A549 (cell line): ENCODE data around the gene HOXB5. TPM values are rescaled to one million over a fixed set of nuclear protein-coding genes. Genes with fewer than 3 reads are reported as not detected.

ENCODE experiments used
- ATAC-seq, 2 experiments: fragments of 200-7000 bp in 1 of 2; fragments of >200 bp in 1 of 2; cut with Nextera tagmentation in 1 of 2; cut with Tn5 transposase in 1 of 2; 3 replicates each; pipeline versions ENCODE4 v1.8.0 to v1.9.1; 2018 to 2020; ENCODE audit warnings: mild to moderate bottlenecking in 1 of 2, moderate library complexity in 1 of 2
- CTCF ChIA-PET: fragments of 300-600 bp; sonication (Branson Sonifier 250); formaldehyde crosslinking; extraction: SDS; loops from one replicate; lab custom pipeline; 2021; ENCODE audit warnings: antibody characterized with exemption, inconsistent platforms; lab: Yijun Ruan, JAX
- POLR2A ChIA-PET: fragments of 350-600 bp; formaldehyde crosslinking; extraction: SDS; loops from one replicate; lab custom pipeline; 2021; ENCODE audit warnings: antibody characterized with exemption, inconsistent platforms; lab: Yijun Ruan, JAX
- DNase-seq, 2 experiments: peaks; one replicate each; pipeline versions ENCODE4 v3.0.0 to v3.0.0-alpha.2; 2011 to 2016; ENCODE audit warnings: low read depth in 1 of 2, low spot score in 1 of 2
- FAIRE-seq: peaks from 2 replicates; lab custom pipeline; 2011; peaks lifted over from hg19 to GRCh38; lab: Jason Lieb, UNC
- H3K27ac ChIP-seq, 2 experiments: fragments of >200 bp; sonication (Bioruptor Twin); formaldehyde crosslinking; 3 replicates each; pipeline ENCODE4 v1.5.1; 2016 to 2017
- H3K4me1 ChIP-seq: fragments of >200 bp; sonication (Bioruptor Twin); formaldehyde crosslinking; 3 replicates; pipeline ENCODE4 v1.6.1; 2016
- H3K4me2 ChIP-seq: fragments of >200 bp; sonication (Bioruptor Twin); formaldehyde crosslinking; 3 replicates; pipeline ENCODE4 v1.6.1; 2016
- H3K4me3 ChIP-seq: fragments of >200 bp; sonication (Bioruptor Twin); formaldehyde crosslinking; 3 replicates; pipeline ENCODE4 v1.5.1; 2016
- H3K9me3 ChIP-seq: fragments of >200 bp; sonication (Bioruptor Twin); formaldehyde crosslinking; 3 replicates; pipeline ENCODE4 v1.6.1; 2016
- BCL3 ChIP-seq: fragments of >200 bp; sonication (Bioruptor Twin); formaldehyde crosslinking; IDR thresholded peaks from 3 replicates; pipeline ENCODE4 v1.6.1; 2016
- CHD2 ChIP-seq: fragments of 150-350 bp; IDR thresholded peaks from 2 replicates; pipeline ENCODE4 v1.6.1; 2014; ENCODE audit warnings: low read length; ENCODE audit not compliant: partially characterized antibody
- E2F6 ChIP-seq: IDR thresholded peaks from 2 replicates; pipeline ENCODE4 v1.6.1; 2012; ENCODE audit warnings: low read depth, borderline replicate concordance
- FOSL2 ChIP-seq, 2 experiments: fragments of 450-650 bp in 1 of 2; fragments of >200 bp in 1 of 2; sonication (Bioruptor Twin) in 1 of 2; formaldehyde crosslinking; IDR thresholded peaks; 2 replicates each; pipeline versions ENCODE4 v1.5.0 to v1.6.1; 2016 to 2020; ENCODE audit warnings: mild to moderate bottlenecking in 1 of 2, moderate library complexity in 1 of 2
- FOXS1 ChIP-seq: fragments of 250-450 bp; sonication (Bioruptor Pico); IDR thresholded peaks from 2 replicates; pipeline ENCODE4 v1.5.0; 2020; ENCODE audit warnings: mild to moderate bottlenecking, moderate library complexity
- HEYL ChIP-seq: fragments of 250-450 bp; sonication (Bioruptor Pico); IDR thresholded peaks from 2 replicates; pipeline ENCODE4 v1.8.0; 2021; ENCODE audit warnings: mild to moderate bottlenecking, moderate library complexity
- MYC ChIP-seq: IDR thresholded peaks from 2 replicates; pipeline ENCODE4 v1.6.1; 2012; ENCODE audit warnings: mild to moderate bottlenecking, inconsistent platforms, low read length, improper control_type of control experiment, borderline replicate concordance
- NPAS2 ChIP-seq: fragments of 250-450 bp; sonication (Bioruptor Pico); IDR thresholded peaks from 2 replicates; pipeline ENCODE4 v1.8.0; 2022; ENCODE audit warnings: mild to moderate bottlenecking, moderate library complexity, borderline replicate concordance
- NR3C1 ChIP-seq: fragments of >200 bp; sonication (Bioruptor Twin); formaldehyde crosslinking; IDR thresholded peaks from 3 replicates; pipeline ENCODE4 v1.6.1; 2017
- POLR2A ChIP-seq: IDR thresholded peaks from 2 replicates; pipeline ENCODE4 v1.6.1; 2012; ENCODE audit warnings: mild to moderate bottlenecking, low read length
- POLR2AphosphoS2 ChIP-seq: conservative IDR thresholded peaks from 2 replicates; pipeline ENCODE4 v1.6.1; 2012; ENCODE audit warnings: low read length, improper control_type of control experiment, inconsistent platforms
- RNF2 ChIP-seq: fragments of 200-600 bp; sonication (generic); IDR thresholded peaks from 2 replicates; pipeline ENCODE4 v1.6.1; 2016; ENCODE audit warnings: low read depth, mild to moderate bottlenecking, antibody characterized with exemption, moderate library complexity, borderline replicate concordance
- SREBF2 ChIP-seq: fragments of 450-650 bp; IDR thresholded peaks from 2 replicates; pipeline ENCODE4 v1.6.1; 2014; ENCODE audit warnings: mild to moderate bottlenecking, moderate library complexity
- TFCP2L1 ChIP-seq: fragments of 250-450 bp; sonication (Bioruptor Pico); IDR thresholded peaks from 2 replicates; pipeline ENCODE4 v1.5.0; 2021; ENCODE audit warnings: mild to moderate bottlenecking
- WGBS: methylation state at CpG from one replicate; pipeline ENCODE4 v1.1.6; 2017; ENCODE audit errors: missing lambda C conversion rate; 5-methylcytosine and 5-hydroxymethylcytosine counted together
- polyA plus RNA-seq, 4 experiments: library from polyadenylated mRNA; depleted of rRNA in 3 of 4; stranded (reverse); fragments of >200 nt; fragmentation: RNase III in 1 of 4; extraction: RNeasy Plus Mini Kit Qiagen cat#74134 plus additional on column Dnase treatment in 1 of 4; gene quantifications; 2 replicates in 3 of 4; 3 replicates in 1 of 4; pipeline ENCODE4 v1.2.3, GENCODE V29; 2011 to 2017
- TF ChIP-seq, protein P1 (sequence below): fragments of 200-600 bp; sonication (generic); IDR thresholded peaks from 2 replicates; pipeline ENCODE4 v1.6.1; 2016; ENCODE audit warnings: antibody characterized with exemption, mild to moderate bottlenecking, moderate library complexity

Gene HOXB5
- polyA plus RNA-seq, 2 of the 4 experiments (the other 2 are of a cell fraction), result 2.5 to 3.0 TPM

- TF ChIP-seq BCL3 (peak; percentile 59; the same call in 1 of the 3 replicates), POLR2A (peak; percentile 66), HEYL (CRISPR knock-in tag) (no peak), FOXS1 (CRISPR knock-in tag) (no peak), CHD2 (no peak), TFCP2L1 (CRISPR knock-in tag) (0 out of 2 replicates have a peak, but pooled peaks have one; percentile 15), RNF2 (no peak)
Measured at GRCh38 chr17:48610282-48611211, 17.0 kb upstream of the HOXB5 start, which contains the start of gene HOXB7 (continued).

DNA sequence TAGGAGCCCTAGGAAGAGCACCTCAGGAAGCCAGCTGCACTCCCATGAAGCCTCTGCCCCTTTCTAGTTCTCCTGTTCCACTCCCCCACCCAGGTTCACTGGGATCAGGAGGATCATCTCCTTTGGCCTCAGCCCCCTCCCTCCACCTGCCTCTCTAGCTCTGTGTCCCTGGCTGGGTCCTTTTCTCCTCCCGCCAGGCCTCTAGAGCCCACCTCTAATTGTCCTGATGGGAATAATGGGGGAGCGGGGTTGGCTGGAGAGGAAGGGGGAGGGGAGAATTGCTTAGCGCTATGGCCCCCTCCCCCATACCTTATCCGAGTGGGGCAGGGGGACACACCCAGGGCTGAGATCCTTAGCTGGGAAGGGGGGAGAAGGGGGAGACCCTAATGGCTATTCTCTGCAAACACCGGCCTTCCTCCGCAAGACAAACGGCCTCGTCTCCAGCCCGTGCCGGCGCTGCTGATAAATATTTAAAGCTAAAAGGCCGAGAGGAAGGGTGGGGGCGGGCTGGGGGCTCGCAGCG is 16.2 kb upstream of the HOXB5 start:
- peak overlapping the region; percentile 93 to 99 for H3K27ac ChIP-seq
- no peak for DNase-seq
- peak overlapping the region; percentile 74 for H3K4me3 ChIP-seq
- WGBS, result 19% methylated on average over 11 of the region's 15 CpGs
- peaks cover 22% of the 10 kb centered on the region for H3K4me1 ChIP-seq
- ChIA-PET POLR2A (interaction anchor here (0.6 to 1.2 kb wide), 7 partner anchors 13 to 714 kb away, joined by 3 to 7 read pairs (median 4); partner anchors contain the start of gene HOXB9), CTCF (interaction anchor here (0.7 to 4.4 kb wide), 15 partner anchors 9 to 425 kb away, joined by 3 to 28 read pairs (median 6); partner anchors contain the start of gene HOXB5)
- TF ChIP-seq BCL3 (no peak), SREBF2 (no peak), FOSL2 (IDR thresholded peaks at IDR 0.05) (no peak), FOSL2 (CRISPR knock-in tag; IDR thresholded peaks at IDR 0.05) (no peak), HEYL (CRISPR knock-in tag) (no peak), RNF2 (no peak), NPAS2 (no peak), MYC (no peak), E2F6 (no peak), POLR2A (no peak), POLR2AphosphoS2 (no peak), NR3C1 (no peak)
- TF ChIP-seq, protein P1, sequence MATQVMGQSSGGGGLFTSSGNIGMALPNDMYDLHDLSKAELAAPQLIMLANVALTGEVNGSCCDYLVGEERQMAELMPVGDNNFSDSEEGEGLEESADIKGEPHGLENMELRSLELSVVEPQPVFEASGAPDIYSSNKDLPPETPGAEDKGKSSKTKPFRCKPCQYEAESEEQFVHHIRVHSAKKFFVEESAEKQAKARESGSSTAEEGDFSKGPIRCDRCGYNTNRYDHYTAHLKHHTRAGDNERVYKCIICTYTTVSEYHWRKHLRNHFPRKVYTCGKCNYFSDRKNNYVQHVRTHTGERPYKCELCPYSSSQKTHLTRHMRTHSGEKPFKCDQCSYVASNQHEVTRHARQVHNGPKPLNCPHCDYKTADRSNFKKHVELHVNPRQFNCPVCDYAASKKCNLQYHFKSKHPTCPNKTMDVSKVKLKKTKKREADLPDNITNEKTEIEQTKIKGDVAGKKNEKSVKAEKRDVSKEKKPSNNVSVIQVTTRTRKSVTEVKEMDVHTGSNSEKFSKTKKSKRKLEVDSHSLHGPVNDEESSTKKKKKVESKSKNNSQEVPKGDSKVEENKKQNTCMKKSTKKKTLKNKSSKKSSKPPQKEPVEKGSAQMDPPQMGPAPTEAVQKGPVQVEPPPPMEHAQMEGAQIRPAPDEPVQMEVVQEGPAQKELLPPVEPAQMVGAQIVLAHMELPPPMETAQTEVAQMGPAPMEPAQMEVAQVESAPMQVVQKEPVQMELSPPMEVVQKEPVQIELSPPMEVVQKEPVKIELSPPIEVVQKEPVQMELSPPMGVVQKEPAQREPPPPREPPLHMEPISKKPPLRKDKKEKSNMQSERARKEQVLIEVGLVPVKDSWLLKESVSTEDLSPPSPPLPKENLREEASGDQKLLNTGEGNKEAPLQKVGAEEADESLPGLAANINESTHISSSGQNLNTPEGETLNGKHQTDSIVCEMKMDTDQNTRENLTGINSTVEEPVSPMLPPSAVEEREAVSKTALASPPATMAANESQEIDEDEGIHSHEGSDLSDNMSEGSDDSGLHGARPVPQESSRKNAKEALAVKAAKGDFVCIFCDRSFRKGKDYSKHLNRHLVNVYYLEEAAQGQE, result no peak
- peak overlapping the region; percentile 98 for H3K4me2 ChIP-seq
- ATAC-seq, result no peak
- FAIRE-seq, result no peak
- H3K9me3 ChIP-seq, result no peaks in the 10 kb centered on the region
